Activated CD4-positive, alpha-beta T cell treated with anti-CD3 and anti-CD28 coated beads, Interleukin-2, amount 50 U/mL, for 4 hours (primary cell): ENCODE data around the gene AKAP8L.

Experiments
- DNase-seq, 2 experiments: peaks; one replicate each; pipeline ENCODE4 v3.0.0-alpha.2; 2020

Gene AKAP8L, protein sequence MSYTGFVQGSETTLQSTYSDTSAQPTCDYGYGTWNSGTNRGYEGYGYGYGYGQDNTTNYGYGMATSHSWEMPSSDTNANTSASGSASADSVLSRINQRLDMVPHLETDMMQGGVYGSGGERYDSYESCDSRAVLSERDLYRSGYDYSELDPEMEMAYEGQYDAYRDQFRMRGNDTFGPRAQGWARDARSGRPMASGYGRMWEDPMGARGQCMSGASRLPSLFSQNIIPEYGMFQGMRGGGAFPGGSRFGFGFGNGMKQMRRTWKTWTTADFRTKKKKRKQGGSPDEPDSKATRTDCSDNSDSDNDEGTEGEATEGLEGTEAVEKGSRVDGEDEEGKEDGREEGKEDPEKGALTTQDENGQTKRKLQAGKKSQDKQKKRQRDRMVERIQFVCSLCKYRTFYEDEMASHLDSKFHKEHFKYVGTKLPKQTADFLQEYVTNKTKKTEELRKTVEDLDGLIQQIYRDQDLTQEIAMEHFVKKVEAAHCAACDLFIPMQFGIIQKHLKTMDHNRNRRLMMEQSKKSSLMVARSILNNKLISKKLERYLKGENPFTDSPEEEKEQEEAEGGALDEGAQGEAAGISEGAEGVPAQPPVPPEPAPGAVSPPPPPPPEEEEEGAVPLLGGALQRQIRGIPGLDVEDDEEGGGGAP

DNA sequence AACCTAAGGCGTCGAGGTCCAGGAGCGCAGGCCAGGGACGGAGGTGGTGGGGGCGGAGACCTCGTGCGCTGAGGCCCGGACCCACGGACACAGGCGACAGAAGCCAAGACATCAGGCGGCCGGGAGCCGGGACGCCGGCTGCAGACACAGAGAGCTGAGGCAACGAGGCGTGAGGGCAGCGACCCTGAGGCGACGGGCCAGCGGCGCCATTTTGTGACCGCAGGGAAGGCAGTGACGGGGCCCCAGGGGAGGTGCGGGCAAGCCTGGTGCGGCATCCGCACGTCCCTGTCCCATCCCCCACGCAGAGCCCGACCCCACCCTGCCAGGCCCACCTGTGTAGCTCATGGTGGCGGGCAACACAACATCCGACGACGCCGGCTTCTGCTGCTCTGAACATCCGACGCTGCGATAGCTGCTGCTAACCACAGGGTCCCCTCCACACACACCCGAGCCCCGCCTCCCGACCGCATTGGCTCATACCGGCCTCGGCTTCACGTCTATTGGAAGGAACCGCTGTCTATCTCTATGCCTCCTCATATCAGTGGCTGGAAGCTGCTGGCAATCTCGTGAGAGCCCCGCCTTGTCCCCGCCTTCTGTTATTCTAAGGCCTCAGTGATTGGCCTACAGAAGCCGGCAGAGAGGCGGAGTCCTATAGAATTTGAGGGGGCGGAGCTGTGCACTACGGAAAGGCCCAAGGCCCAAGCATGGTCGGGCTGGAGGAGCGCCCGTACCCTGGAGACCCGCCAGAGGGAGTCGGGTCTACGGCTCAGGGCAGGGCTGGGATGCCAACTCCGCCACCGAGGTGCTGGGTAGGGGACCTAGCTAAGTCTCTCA lies at the start of gene AKAP8L:
TSS of gene AKAP8L (minus strand) at position 410 of the 834 bp plus-strand sequence. CDS start at position 345, 65 bp downstream.
- DNase-seq, result peak; percentile 99

DNA sequence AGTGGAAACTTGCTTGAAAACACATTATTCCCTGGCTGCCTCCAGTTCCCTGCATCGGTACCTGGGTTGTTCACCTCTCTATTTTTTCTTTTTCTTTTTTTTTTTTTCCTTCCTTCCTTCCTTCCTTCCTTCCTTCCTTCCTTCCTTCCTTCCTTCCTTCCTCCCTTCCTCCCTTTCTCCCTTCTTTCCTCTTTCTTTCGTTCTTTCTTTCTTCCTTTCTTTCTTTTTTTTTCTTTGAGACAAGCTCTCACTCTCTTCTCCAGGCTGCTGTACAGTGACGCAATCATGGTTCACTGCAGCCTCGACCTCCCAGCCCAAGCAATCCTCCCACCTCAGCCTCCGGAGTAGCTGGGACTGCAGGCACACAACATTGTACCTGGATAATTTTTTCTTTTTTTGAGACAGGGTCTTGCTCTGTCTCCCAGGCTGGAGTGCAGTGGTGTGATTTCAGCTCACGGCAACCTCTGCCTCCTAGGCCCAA lies 49.0 kb upstream of the AKAP8L start:
- no peak for DNase-seq

DNA sequence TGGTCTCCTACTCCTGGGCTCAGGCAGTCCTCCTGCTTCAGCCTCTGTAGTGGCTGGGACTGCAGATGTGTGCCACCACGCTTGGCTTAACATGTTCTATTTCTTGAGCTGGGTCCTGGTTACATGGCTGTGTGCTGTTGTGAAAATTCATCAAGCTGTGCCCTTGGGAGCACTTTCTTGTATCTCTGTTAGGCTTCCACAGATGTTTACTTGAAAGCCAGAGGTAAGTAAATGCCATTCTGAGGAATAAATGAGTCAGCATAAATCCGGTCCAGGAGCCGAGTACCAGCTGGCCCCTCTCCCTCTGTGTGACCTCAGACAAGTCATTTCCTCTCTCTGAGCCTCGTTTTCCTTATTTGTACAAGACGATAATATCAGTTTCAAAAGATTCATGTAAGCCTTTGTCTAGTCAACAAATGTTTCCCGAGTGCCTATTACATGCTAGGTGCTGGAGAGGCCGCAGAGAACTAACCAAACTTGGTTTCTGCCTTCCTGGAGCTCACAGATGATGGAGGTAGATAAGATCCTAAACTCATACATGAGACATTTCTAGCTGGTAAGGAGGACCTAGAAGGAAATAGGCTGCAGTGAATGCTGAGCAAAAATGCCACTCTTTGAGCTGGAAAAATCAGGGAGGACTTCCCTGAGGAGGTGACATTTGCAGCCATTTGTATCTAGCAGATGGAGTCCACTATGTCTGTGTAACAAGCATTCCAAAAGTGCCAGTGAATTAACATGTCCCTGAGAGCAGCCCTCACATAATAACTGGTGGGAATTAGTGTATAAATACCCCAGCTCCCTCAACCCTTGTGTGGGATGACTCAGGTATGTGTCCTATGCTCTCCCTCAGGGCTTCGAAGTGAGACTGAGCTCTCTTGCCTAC lies 48.3 kb upstream of the AKAP8L start:
- peak; percentile 53 to 67 for DNase-seq

DNA sequence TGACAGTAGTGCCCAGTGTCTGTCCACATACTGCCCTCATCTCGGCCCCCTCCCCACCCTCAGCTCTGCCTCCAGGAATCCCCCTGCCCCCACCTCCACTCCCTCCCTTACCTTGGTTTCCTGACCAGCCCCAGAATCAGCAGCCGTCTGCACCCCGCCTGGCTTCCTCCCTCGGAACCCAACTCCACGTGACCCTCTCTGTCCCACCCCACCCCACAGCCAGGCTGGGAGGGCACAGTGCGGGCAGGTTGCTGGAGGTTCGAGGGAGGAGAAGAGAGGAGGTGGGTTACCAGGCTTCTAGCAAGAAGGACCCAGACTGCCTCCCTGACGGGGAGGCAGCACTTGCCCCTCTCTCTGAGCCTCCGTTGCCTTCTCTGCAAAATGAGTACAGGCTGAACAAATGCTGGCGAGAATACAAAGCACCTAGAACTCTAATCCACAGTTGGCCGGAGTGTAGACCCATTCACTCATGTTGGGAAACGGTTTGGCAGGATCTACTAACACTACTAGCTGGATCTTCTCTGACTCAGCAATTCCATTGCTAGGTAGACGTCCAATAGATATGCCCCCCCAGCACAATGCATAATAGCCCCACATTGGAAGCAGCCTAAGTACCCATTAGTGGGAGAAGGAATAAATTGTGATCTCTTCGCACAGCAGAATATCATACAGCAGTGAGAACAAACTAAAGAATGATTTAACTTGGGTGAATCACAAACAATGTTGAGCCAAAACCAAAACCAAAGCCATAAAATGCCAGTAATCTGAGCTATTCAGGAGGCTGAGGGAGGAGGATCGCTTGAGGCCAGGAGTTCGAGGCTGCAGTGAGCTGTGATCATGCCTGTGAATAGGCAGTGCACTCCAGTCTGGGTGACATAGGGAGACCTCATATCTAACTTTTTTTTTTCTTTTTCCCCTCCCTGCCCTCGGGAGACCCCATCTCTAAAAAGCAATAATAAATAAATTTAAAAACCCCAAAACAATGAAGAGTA lies 45.9 kb upstream of the AKAP8L start, which contains the start of gene RASAL3:
TSS of gene RASAL3 (minus strand) at position 151 of the 992 bp plus-strand sequence. CDS start 186 bp downstream, outside the sequence.
- DNase-seq, result peak; percentile 55

DNA sequence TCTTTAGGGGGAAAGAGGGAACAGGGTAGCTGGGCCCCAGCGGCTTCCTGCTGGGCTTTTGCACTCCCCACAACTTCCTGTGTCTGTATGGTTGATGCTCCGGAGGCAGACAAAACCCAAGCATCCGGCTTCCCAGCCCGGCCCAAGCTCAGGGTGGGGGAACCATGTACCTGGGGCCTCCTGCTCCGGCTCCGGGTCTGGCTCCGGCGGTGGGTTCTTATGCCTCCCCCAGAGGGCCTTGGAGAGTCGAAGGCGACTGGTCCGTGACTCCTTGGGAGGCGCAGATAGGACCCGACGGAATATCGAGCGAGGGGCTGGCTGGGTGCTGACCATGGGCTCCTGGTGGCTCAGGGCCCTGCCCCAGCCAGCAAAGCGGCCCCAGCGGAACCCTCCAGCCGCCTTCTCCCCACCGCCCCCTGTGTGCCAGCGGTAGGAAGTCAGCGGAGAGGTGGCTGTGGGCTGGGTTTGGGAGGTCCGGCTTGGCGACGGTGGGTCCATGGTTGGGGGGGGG lies 45.1 kb upstream of the AKAP8L start:
- peak; percentile 67 for DNase-seq

DNA sequence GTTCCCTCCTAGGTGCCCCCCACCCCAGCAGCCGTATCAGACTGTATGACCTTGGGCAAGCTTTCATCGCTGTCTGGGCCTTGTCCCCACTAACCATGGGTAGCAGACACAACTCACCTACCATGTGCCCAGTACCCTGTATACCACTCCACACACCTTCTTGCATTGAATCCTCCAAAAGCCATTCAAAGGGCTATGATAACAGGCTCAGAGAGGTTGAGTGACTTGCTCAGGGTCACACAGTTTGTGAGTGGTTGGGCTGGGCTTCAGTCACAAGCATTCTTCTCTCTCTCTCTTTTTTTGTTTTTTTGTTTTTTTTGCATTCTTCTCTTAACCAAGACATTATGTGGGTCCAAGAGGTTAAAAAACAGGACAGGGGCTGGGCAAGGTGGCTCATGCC lies 42.9 kb upstream of the AKAP8L start:
- no peak for DNase-seq

DNA sequence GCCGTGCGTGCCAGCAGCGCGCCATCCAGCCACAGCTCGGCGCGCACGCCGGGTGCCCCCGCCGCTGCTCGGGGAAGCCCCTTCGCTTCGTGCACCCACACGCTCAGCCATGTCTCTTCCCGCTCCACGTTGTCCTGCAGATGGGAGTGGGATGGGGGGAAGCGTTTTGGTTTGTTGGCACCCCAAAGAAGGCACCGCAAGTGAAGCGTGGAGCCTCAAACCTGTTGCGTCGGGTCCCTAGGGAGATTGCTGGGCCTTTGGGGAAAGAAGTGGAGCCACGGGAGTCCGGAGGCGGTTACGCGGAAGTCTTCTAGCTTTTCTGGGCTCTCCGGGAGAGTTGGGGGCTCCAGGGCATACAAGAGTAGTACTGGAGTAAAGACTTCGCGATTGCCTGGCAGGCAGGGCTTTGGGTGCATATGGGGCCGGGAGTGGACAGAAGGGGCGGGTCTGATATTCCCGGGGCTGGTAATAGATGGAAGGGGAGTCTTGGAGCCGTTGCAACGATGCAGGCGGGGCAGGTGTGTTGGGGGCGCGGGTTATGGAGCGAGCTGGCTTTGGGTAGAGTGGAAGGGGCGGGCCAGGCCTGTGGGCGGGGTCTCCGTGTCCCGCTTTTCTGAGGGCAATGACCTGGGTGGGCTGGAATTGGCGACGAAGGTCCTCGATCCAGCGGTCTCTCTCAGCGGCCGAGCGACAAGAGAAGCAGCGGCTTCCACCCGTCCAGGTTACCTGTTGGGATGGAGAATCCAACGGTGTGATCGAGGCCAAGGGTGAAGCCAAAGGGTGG lies 39.1 kb upstream of the AKAP8L start:
- no peak for DNase-seq

DNA sequence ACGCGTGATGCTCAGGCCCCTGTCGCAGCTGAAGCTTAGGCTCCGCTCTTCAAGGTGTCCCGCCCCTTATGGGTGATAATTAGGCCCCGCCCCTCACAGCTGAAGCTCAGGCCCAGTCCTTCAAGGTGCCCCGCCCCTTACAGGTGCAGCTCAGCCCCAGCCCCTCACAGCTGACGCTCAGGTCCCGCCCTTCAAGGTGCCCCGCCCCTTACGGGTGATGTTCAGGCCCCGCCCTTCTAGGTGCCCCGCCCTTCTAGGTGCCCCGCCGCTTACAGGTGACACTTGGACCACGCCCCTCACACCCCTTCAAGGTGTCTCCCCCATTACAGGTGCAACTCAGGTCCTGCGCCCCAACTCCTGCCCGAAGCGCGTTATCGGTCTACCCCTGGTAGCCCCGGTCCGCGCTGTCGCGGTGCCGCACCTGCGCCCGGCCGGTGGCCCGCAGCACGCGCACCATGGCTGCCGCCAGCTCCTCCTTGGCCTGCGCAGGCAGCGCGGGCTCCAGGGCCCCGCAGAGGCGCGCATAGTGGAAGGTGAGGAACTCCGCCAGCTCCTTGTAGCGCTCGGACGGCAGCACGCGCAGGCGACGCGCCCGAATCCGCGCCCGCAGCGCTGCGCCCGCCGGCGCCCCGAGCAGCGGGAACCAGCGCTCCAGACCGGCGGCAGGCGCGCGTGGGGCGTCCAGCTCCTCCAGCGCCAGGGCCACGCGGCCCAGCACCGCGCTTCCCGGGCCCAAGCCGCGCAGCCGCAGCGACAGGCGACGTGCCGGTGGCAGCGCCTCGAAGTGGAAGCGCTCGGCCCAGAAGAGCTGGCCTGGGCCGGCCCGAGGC lies 38.3 kb upstream of the AKAP8L start:
- no peak for DNase-seq

DNA sequence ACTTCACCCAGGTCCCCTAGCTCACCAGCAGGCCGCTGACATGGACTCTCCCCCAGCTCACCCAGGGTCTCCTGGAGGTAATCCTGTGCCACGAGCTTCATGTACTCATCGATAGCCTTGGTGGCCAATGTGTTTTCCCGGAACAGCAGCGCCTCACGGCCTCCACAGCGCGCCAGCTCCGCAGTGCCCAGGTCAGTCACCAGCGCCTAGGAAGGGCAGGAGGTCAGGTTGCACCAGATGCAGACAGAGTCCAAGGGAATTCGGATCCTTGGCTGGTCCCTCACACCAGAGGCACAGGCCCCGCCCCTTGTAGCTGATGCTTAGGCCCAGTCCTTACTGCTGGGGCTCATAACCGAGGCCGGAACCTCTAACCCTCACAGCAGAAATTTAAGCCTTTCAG lies 37.7 kb upstream of the AKAP8L start:
- DNase-seq, result no peak

DNA sequence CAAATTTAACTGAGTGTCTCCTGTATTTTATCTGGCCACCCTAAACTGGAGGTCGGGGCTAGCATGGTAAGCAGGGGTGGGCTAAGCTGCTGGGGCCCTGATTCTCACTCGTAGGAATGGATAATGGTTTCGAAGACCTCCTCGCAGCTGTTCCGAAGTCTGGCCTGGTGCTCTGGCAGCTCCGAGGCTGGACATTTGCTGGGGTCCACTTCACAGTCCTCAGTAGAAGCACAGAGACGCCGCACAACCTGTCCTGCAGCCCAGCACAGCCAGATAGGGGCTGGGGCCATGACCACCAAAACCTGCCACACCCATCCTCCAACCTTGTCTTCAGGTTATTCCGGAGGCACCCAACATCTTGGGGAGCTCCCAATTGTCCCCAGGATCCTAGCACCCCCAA lies 37.2 kb upstream of the AKAP8L start:
- DNase-seq, result no peak

DNA sequence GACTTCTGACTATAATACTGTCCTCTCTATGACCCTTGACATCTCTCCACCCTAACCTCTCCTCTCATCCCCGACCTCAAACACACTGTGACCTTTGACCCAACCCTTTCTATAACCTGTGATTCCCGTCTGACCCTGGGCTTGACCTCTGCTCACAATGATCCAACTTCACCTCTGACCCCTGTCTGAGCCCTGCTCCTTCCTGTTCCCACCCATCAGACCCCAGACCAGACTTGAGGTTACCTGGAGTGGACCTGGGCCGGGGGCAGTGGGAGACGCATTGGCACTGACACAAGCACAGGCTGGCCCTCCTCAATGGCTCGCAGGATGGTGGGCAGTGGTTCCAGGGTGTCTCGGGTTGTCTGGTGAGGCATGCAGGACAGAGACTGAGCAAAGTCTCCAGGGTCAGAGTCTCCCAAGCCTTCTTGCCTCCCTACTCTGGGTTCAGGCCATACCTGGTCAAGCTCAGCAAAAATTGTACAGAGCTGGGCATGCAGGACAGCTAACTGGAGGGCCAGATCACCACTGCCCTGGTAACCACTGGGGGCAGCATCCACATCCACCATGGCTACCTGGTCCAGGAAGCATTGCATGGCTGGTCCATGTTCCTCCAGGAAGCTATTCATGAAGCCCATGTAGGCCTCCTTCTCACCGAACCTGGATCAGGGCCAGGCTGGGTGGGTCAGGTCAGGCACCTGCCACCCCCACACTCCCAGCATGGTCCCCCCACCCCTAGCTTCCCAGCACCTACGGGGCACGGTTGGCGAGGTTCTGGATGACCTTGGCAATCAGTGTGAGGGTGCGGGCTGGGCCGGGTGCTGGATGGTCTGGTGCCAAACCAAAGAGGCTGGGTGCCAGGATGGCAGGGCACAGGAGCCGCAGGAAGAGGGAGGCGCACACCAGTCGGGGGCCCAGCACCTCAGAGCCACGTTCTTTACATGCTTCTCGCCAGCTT lies 35.4 kb upstream of the AKAP8L start:
- DNase-seq, result no peak

DNA sequence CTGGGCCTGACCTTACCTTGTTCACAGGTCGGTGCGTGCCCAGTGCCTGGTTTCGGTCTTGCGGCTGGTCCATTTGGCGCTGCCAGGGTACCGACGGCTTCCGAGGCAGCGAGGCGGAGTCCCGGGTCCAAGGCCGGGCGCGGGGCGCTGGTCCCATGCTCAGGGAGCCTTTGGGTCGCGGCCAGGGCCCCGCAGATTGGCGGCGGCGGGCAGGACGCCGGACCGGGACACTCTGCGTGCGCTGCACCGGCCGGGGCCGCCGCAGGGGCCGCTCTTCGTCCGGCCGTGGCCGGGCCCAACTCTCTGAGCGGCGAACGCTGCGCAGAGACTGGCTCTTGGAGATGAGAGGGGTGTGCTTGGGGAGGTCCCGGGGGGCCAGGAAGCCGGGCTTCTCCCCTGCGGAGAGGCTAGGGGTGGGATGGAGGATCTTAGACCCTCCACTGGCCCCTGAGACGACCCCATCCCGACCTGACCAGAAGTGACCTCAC lies 34.3 kb upstream of the AKAP8L start:
- no peak for DNase-seq

DNA sequence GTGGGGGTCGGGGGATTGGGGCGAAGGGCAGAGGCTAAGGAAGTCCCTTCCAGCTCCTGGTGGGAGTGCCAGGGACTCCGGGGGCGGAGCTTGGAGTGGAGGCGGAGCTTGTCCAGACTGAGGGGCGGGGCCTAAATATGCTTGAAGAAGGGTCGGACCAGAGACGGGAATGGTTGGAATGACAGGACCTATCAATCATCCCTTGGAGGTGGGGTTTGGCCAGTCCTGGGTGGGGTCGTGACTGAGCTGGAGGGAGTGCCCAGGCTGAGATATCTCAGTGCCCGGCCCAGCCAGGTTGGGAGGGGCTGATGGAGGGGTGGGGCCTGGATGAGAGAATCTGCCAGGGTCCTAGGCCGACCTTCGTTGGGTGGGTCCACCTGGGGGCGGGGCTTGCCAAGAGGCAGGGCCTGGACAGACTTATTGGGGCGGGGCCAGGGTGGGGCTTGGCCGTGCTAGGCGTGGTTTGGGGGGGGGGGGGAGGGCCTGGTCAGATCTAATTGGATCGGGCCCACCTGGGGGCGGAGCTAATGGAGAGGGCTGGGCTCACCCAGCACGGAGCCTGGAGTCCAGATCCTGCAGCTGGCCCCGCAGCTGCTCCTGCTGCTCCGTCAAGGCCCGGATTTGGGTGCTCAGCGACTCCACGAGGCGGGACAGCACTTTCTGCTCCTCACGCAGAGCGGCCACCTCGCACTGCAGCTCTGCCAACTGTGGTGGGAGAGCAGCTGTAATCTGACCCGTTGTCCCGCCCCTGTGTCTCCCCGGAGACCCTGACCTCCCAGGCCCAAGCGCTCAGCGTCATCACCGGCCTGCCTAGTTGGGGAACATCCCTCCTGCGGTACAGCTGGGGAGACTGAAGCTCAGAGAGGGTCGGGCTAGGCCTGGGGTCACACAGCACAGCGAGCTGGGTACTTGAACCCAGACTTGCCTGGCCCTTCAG lies 33.6 kb upstream of the AKAP8L start:
- DNase-seq, result no peak

DNA sequence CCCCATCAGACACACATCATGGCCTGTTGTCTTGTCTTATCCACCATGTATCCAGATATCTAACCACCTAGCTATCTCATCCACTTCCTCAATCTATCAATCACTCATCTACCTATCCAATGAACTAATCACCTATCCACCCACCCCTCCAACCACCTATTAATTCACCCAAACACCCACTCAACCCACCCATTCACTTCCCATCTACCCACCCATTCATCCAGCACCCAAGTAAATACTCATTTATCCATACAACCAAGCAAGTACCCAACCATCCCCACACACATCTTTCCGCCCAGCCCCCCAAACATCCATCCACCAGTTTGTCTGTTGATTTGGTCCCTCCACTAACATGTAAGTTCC lies 31.7 kb upstream of the AKAP8L start:
- DNase-seq, result no peak

DNA sequence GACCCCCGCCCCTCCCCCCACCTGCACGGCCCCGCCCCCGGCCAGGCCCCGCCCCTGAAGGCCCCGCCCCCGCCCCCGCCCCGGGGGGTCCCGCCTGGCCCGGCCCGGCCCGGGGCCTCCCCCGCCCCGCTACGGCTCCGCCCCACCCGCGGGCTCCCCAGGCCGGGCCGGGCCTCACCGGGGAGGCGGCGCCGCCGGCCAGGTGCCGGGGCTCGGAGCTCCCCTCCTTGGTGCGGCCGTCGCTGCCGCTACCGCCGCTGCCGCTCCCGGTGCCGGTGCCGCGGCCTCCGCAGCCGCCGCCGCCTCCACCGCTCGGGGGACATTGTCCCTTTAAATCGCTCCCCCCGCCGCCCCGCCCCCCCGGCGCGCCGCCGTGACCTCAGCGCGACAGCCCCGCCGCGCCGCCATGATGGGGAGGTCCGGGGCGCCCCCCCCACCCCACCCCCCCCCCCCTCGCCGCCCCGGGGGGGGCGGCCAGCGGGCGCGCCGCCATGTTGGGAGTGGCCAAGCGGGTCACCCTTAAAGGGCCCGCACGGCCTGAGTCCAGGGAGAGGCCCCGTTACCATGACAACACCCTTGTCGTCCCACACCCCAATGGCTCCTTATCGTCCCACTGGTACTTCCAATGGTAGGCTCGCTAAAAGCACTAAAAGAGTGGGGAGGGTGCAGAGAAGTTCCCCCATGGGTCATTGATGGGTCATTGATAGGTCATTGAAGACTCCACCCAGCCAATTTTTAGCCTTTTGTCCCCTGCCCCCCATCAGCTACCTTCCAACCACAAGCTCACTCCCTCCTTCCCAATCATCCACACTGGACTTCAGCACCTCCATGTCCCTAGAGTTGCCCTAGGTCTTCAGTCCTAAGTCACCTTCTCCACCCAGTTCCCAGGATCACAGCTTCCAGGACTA lies 31.1 kb upstream of the AKAP8L start, which contains the start of gene WIZ:
TSS of gene WIZ (minus strand) at position 337 of the 908 bp plus-strand sequence. CDS start 1,649 bp downstream, outside the sequence.
- peak; percentile 79 to 82 for DNase-seq
